LNCaP clone FGC (cell line): ENCODE measurements around the gene RPL23.

ENCODE experiments used
- DNase-seq: peaks from one replicate; pipeline ENCODE4 v3.0.0-alpha.2; 2011; ENCODE audit warnings: low read depth
- H3K4me3 ChIP-seq: 2 replicates; pipeline ENCODE4 v1.5.1; 2011; ENCODE audit warnings: mild to moderate bottlenecking, low read depth, low read length, control low read depth
- TF ChIP-seq, protein P1 (sequence below): IDR thresholded peaks from 2 replicates; pipeline ENCODE4 v1.5.1; 2012; ENCODE audit warnings: mild to moderate bottlenecking; ENCODE audit not compliant: control insufficient read depth, insufficient read depth; ENCODE audit errors: extremely low read depth

RPL23 gene

DNA sequence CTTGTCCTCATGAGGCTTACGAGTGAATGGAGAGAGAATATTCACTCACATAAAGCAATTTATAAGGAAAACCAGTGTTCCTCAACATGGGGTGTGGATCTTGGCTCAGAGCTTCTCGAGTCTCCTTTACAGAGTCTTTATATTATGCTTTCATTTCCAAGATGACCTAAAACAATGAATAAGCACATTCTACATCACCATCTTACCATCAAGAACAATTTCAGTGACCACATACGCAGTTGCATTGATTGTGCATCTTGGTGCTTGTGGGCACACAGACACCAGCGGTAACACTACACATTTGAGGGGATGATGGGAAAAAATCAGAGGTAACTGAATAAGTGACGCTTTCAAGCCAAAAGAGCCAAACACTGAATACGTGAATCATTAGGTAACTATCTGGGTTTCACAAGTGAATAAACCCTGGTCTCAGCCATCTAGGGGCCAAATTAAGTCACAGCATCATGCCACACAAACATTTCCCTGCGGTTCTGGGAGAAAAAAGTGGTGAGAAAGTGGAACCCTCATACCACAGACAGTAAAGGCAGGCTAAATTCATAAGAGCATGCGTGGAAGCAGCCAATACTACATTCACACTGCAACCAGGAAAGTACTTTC is 37.8 kb downstream of the RPL23 start:
- no peak for DNase-seq
- TF ChIP-seq, protein P1, sequence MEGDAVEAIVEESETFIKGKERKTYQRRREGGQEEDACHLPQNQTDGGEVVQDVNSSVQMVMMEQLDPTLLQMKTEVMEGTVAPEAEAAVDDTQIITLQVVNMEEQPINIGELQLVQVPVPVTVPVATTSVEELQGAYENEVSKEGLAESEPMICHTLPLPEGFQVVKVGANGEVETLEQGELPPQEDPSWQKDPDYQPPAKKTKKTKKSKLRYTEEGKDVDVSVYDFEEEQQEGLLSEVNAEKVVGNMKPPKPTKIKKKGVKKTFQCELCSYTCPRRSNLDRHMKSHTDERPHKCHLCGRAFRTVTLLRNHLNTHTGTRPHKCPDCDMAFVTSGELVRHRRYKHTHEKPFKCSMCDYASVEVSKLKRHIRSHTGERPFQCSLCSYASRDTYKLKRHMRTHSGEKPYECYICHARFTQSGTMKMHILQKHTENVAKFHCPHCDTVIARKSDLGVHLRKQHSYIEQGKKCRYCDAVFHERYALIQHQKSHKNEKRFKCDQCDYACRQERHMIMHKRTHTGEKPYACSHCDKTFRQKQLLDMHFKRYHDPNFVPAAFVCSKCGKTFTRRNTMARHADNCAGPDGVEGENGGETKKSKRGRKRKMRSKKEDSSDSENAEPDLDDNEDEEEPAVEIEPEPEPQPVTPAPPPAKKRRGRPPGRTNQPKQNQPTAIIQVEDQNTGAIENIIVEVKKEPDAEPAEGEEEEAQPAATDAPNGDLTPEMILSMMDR, result 0 out of 2 replicates have a peak, but pooled peaks have one; percentile 7
- H3K4me3 ChIP-seq, result no peak overlapping the region

DNA sequence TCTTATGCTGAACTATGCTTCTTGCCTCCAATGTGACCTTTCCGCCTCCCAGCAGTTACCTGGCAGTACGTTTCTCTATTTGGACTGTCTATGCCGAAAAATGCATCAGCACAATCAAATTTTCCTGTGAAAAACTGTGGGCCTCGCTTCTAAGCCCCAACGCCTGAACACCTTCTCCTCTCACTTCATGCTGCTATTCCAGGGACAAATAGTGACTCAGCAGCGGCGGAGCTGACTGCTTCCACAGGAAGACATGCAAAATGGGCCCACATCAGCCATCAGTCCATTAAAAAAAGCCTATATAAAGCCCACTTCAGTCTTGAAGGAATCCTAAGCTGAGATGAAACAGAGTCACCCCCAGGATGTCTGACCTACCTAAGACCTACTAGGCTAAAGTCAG is 43.7 kb downstream of the RPL23 start:
- TF ChIP-seq, protein P1, result no peak
- no peak for DNase-seq
- no peak overlapping the region for H3K4me3 ChIP-seq

DNA sequence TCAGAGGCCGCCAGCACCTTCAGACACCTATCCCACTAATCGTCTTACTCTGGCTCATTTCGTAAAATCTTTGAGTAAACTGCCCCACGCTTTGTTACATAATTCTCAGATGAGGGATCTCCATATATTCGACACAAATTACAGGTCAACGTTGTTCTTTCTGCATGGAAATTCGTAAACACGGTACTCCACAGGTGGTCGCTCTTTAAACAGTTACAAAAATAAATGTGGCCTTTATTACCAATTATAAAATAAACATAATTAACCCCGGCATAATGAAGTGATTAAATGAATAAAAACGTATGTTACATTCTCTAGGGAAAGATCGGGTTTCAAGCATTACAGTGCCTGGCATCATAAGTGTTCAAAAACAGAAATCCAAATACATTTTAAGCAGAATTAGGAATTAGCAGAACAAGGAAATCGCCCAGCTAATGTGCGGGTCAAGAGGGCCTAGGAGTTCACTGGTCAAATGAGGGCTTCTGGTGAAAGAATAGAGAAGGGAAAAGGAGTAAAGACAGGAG is 53.2 kb downstream of the RPL23 start:
- H3K4me3 ChIP-seq, result peak overlapping the region; percentile 77
- no peak for DNase-seq
- TF ChIP-seq, protein P1, result no peak

DNA sequence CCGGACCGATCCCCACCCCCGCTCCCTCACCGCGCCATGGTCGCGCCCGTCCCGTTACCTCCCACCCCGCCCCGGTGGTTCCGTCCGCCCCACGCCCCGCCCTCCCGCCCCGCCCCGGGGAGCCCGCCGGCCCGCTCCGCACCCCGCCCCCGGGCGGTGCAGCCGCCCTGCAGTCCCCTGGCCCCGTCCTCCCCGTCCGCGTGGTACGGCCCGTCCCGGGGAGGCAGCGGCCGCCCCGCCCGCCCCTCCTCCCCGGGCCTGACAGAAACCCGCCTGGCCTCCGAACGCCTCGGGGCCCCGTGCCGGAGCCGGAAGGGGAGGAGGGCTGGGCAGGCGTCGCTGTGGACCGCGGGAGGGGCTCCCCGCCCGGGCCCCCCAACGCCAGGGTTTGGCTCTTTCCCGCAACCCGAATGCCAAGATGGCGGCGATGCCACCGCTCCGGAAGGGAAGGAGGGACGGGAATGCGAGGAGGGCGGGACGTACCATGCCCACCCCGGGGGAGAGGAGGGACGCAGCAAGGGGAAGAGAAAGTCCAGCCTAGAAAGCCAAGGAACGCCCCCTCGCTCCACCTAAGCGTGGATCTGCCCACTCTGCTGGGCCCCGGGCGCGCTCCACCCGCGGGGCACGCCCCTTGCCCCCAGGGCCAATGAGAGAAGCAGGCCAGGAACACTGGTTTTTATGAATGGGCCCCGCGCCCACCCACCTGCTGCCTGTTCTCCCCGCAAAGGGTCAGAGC is 53.9 kb downstream of the RPL23 start, which contains the start of gene PIP4K2B:
Gene PIP4K2B, minus strand, starts transcription at position 56 of the 736 bp plus-strand sequence. CDS start 132 bp downstream, outside the sequence.
- TF ChIP-seq, protein P1, result no peak
- DNase-seq, result peak; percentile 97
- peak within 1 kb of the TSS; percentile 84 for H3K4me3 ChIP-seq

DNA sequence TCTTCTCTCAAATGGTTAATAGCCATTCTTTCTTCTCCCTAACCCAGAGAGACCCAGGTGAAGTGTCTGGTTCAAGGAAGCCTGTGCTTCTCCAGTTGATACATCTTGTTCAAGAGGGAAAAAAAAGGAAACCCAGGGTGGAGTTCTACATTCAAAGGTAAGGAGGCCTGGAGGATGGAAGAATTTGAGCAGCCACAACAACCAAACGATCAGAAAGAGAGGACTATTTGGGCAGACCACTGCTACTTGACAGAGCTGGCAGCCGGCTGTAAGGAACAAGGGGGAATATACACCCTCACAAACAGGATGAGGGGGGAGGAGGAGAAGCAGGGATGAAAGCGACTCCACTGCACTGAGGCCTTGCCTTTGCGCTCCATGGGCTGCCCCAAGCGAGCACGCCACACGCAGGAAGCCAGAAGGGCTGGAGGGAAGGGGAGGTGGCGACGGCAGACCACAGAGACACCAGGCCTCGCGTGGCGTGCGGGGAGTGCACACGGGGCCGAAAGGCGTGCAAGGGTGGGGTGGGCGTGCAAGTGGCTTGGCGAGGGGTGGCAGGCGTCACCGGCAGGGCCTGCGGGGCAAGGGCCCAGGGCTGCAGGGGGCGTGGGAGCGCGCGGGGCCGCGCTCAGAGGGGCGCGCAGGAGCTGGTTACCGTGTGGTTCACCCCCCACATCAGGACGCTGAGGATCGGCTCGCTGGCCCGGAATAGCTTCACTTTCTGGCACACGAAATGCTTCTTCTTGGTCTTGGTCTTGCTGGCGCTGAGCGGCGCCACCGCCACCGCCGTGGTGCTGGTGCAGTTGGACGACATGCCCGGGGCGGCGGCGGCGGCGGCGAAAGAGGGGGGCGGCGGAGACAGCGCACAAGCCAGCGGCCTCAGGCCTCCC is 54.7 kb downstream of the RPL23 start:
- no peak for DNase-seq
- peak overlapping the region; percentile 84 for H3K4me3 ChIP-seq
- TF ChIP-seq, protein P1, result 0 out of 2 replicates have a peak, but pooled peaks have one; percentile 0
